Thoracic aorta endothelial cell (primary cell): Measurements from ENCODE around the gene PNN. TPM values are rescaled to one million over a fixed set of nuclear protein-coding genes. Genes with fewer than 3 reads are reported as not detected.

ENCODE experiments used
- total RNA-seq: library from RNA; depleted of rRNA; stranded (reverse); fragments of >200 nt; gene quantifications from 2 replicates; pipeline ENCODE4 v1.2.3, GENCODE V29; 2012

The PNN gene
- 38.4 and 45.1 TPM in 2 replicates for total RNA-seq

GRCh38 chr14:39174560-39175444 is at the start of gene PNN:
Gene PNN (plus strand): TSS chr14:39175254. CDS start chr14:39175280, 26 bp downstream.

Other genes starting within 250 kb of the PNN start
- gene SEC23A, start 72.0 kb upstream of the PNN start, total RNA-seq: 322 and 385 TPM in 2 replicates
- 35.4 and 42.2 TPM in 2 replicates for gene GEMIN2, start 60.9 kb upstream of the PNN start, total RNA-seq
- 27.8 and 30.6 TPM in 2 replicates for gene TRAPPC6B, start 4.9 kb upstream of the PNN start, total RNA-seq
- gene MIA2, start 58.7 kb downstream of the PNN start, total RNA-seq: 20.5 and 20.7 TPM in 2 replicates